Lower leg skin (tissue), 4 donors: ENCODE measurements around the gene INSYN2B. TPM values are rescaled to one million over a fixed set of nuclear protein-coding genes. Genes with fewer than 3 reads are reported as not detected.

Experiments
- DNase-seq, 2 donors: peaks; one replicate each; pipeline ENCODE4 v3.0.0-alpha.2; 2019; ENCODE audit warnings: low spot score in 2 of 2
- H3K4me3 ChIP-seq: fragments of 200-600 bp; sonication (generic); 2 replicates; pipeline ENCODE4 v1.5.1; 2017; ENCODE audit warnings: mild to moderate bottlenecking, low read depth; ENCODE audit not compliant: poor library complexity, severe bottlenecking
- CTCF ChIP-seq, 3 donors: fragments of 450-650 bp; IDR thresholded peaks; one replicate each; pipeline ENCODE4 v1.5.1; 2016; ENCODE audit warnings: antibody characterized with exemption in 3 of 3, mild to moderate bottlenecking in 3 of 3, moderate library complexity in 2 of 3
- POLR2A ChIP-seq, 2 donors: fragments of 450-650 bp; IDR thresholded peaks; one replicate each; pipeline ENCODE4 v1.6.1; 2016 to 2017; ENCODE audit warnings: antibody characterized with exemption in 2 of 2, mild to moderate bottlenecking in 1 of 2, moderate library complexity in 1 of 2
- WGBS, 2 donors: methylation state at CpG; one replicate each; pipeline ENCODE4 v1.1.5; 2018; 5-methylcytosine and 5-hydroxymethylcytosine counted together
- intact Hi-C: fragments of 100-400 bp; cut with DNase I; formaldehyde crosslinking; loops from one replicate; pipeline ENCODE4 v1.15.0; 2023; ENCODE audit warnings: low total_unique reads
- total RNA-seq, 4 donors: library from RNA; depleted of rRNA; stranded (reverse); fragments of >200 nt; gene quantifications; one replicate each; pipeline ENCODE4 v1.1.0, GENCODE V29; 2016

Gene INSYN2B
- total RNA-seq, 4 donors from 2014 or later = 0.15 to 2.0 (median 0.82) TPM

GRCh38 chr5:169933616-169934015, 46.7 kb downstream of the INSYN2B start:
- intact Hi-C loops = no loop called here
- no peak overlapping the region for H3K4me3 ChIP-seq
- no peak for TF ChIP-seq POLR2A (IDR thresholded peaks at IDR 0.05)
- TF ChIP-seq CTCF (IDR thresholded peaks at IDR 0.05) = no peak
- 41 to 46% methylated on average over 7 of the region's 7 CpGs for WGBS, 2 donors
- DNase-seq = no peak

GRCh38 chr5:169933127-169933526, 47.2 kb downstream of the INSYN2B start:
- intact Hi-C loops = no loop called here
- H3K4me3 ChIP-seq = no peak overlapping the region
- TF ChIP-seq POLR2A (IDR thresholded peaks at IDR 0.05) (no peak), CTCF (IDR thresholded peaks at IDR 0.05) (no peak)
- DNase-seq = no peak
- WGBS, 2 donors = 7 to 10% methylated on average over 1 of the region's 1 CpG

- intact Hi-C loops = no loop called here
- TF ChIP-seq POLR2A (IDR thresholded peaks at IDR 0.05) (no peak), CTCF (IDR thresholded peaks at IDR 0.05) (no peak)
- H3K4me3 ChIP-seq = no peak overlapping the region
- 29 to 45% methylated on average over 1 of the region's 1 CpG for WGBS, 2 donors
- DNase-seq = no peak
These were observed 56.3 kb downstream of the INSYN2B start for GRCh38 chr5:169923988-169924387.

GRCh38 chr5:169922474-169922873, 57.8 kb downstream of the INSYN2B start:
- H3K4me3 ChIP-seq = no peak overlapping the region
- DNase-seq = no peak
- intact Hi-C loops = no loop called here
- no peak for TF ChIP-seq CTCF (IDR thresholded peaks at IDR 0.05)
- TF ChIP-seq POLR2A (IDR thresholded peaks at IDR 0.05) = no peak
- 78 to 84% methylated on average over 1 of the region's 1 CpG for WGBS, 2 donors

- no peak overlapping the region for H3K4me3 ChIP-seq
- intact Hi-C loops = no loop called here
- WGBS, 2 donors = 31 to 32% methylated on average over 1 of the region's 1 CpG
- DNase-seq = no peak
- TF ChIP-seq POLR2A (IDR thresholded peaks at IDR 0.05) = no peak
- no peak for TF ChIP-seq CTCF (IDR thresholded peaks at IDR 0.05)
These were observed 58.3 kb downstream of the INSYN2B start for GRCh38 chr5:169921949-169922348.

GRCh38 chr5:169921384-169921783, 58.9 kb downstream of the INSYN2B start:
- WGBS, 2 donors = 54 to 61% methylated on average over 3 of the region's 3 CpGs
- no peak overlapping the region for H3K4me3 ChIP-seq
- no peak for TF ChIP-seq CTCF (IDR thresholded peaks at IDR 0.05)
- no peak for TF ChIP-seq POLR2A (IDR thresholded peaks at IDR 0.05)
- DNase-seq = no peak
- intact Hi-C loops = no loop called here
